GM12878 (cell line): ENCODE measurements around the gene NAT8L. TPM values are rescaled to one million over a fixed set of nuclear protein-coding genes. Genes with fewer than 3 reads are reported as not detected.

ENCODE experiments used
- ATAC-seq: fragments of 200-7000 bp; cut with Tn5 transposase; 3 replicates; pipeline ENCODE4 v1.9.1; 2020; ENCODE audit warnings: mild to moderate bottlenecking, moderate library complexity
- BruUV-seq: library from RNA; stranded (reverse); fragments of 400-500 nt; replicated peaks from 2 replicates; lab custom pipeline; 2021; lab: Mats Ljungman, UMichigan
- CTCF ChIA-PET: fragments of 300-600 bp; sonication (Branson Sonifier 250); formaldehyde crosslinking; extraction: SDS; loops from one replicate; lab custom pipeline; 2021; ENCODE audit warnings: inconsistent platforms; lab: Yijun Ruan, JAX
- POLR2A ChIA-PET: fragments of 350-600 bp; formaldehyde crosslinking; extraction: SDS; loops from one replicate; lab custom pipeline; 2021; ENCODE audit warnings: inconsistent platforms; lab: Charles Lee
- RAD21 ChIA-PET: fragments of 300-600 bp; sonication (Branson Sonifier 250); formaldehyde crosslinking; loops from one replicate; lab custom pipeline; 2023; ENCODE audit warnings: antibody characterized with exemption; ENCODE audit not compliant: unreplicated experiment; lab: Charles Lee
- SMC1A ChIA-PET: fragments of 300-600 bp; sonication (Branson Sonifier 250); formaldehyde crosslinking; loops from one replicate; lab custom pipeline; 2023; ENCODE audit not compliant: unreplicated experiment, uncharacterized antibody; lab: Charles Lee
- DNase-seq: peaks from one replicate; pipeline ENCODE4 v3.0.0-alpha.2; 2011; ENCODE audit warnings: low read depth, low spot score
- FAIRE-seq: peaks from 3 replicates; lab custom pipeline; 2011; peaks lifted over from hg19 to GRCh38; lab: Jason Lieb, UNC
- H2AFZ ChIP-seq: 2 replicates; pipeline ENCODE4 v1.6.0; 2011; ENCODE audit warnings: low read depth, low read length, control low read depth; ENCODE audit not compliant: control insufficient read depth
- H3K27ac ChIP-seq: 2 replicates; pipeline ENCODE4 v1.5.1; 2011; ENCODE audit warnings: control low read depth; ENCODE audit not compliant: control insufficient read depth, insufficient read depth
- H3K27me3 ChIP-seq, 2 experiments: replicated peaks in 1 of 2; 2 replicates each; pipeline versions ENCODE4 v1.6.0 to v1.6.1; 2011; ENCODE audit warnings: low read length in 1 of 2; ENCODE audit not compliant: control insufficient read depth in 2 of 2, insufficient read depth in 2 of 2
- H3K36me3 ChIP-seq, 2 experiments: 2 replicates each; pipeline ENCODE4 v1.5.1; 2011; ENCODE audit warnings: low read length in 1 of 2; ENCODE audit not compliant: control insufficient read depth in 2 of 2, insufficient read depth in 2 of 2
- H3K4me1 ChIP-seq: 2 replicates; pipeline ENCODE4 v1.6.1; 2011; ENCODE audit warnings: mild to moderate bottlenecking, low read length, moderate library complexity, mixed read lengths; ENCODE audit not compliant: control insufficient read depth, insufficient read depth
- H3K4me2 ChIP-seq: 2 replicates; pipeline ENCODE4 v1.6.0; 2011; ENCODE audit warnings: control low read depth; ENCODE audit not compliant: control insufficient read depth, insufficient read depth
- H3K4me3 ChIP-seq: fragments of 200-600 bp; sonication (generic); 2 replicates; pipeline ENCODE4 v1.5.1; 2016
- H3K79me2 ChIP-seq: 2 replicates; pipeline ENCODE4 v1.6.0; 2011; ENCODE audit warnings: low read length; ENCODE audit not compliant: control insufficient read depth, insufficient read depth
- H3K9ac ChIP-seq: 2 replicates; pipeline ENCODE4 v1.8.0; 2011; ENCODE audit warnings: low read length, control low read depth, mixed read lengths; ENCODE audit not compliant: control insufficient read depth, insufficient read depth
- H3K9me3 ChIP-seq: replicated peaks from 3 replicates; pipeline ENCODE4 v1.5.1; 2011; ENCODE audit warnings: mild to moderate bottlenecking, low read length; ENCODE audit not compliant: control insufficient read depth, insufficient read depth
- H4K20me1 ChIP-seq: 2 replicates; pipeline ENCODE4 v1.6.0; 2011; ENCODE audit not compliant: control insufficient read depth, insufficient read depth
- GABPA ChIP-seq: IDR thresholded peaks from 2 replicates; pipeline ENCODE4 v1.6.1; 2014; ENCODE audit warnings: antibody characterized with exemption, low read depth, mild to moderate bottlenecking, inconsistent platforms
- NR2C1 ChIP-seq: fragments of 450-650 bp; IDR thresholded peaks from 2 replicates; pipeline ENCODE4 v1.6.1; 2017; ENCODE audit warnings: antibody characterized with exemption, mild to moderate bottlenecking, moderate library complexity
- STAT1 ChIP-seq: fragments of 450-650 bp; conservative IDR thresholded peaks from 2 replicates; pipeline ENCODE4 v1.6.1; 2014; ENCODE audit warnings: antibody characterized with exemption, mild to moderate bottlenecking
- WGBS: methylation state at CpG from one replicate; pipeline ENCODE4 v1.1.6; 2016; ENCODE audit warnings: low lambda C conversion rate; ENCODE audit not compliant: insufficient replicate concordance, insufficient coverage; ENCODE audit errors: missing lambda C conversion rate; 5-methylcytosine and 5-hydroxymethylcytosine counted together
- in situ Hi-C: fragments of 300-500 bp; cut with MboI; formaldehyde crosslinking; loops from 9 replicates; pipeline ENCODE4 v1.14.3; 2018; ENCODE audit warnings: mixed read lengths
- intact Hi-C: fragments of 100-400 bp; cut with micrococcal nuclease; formaldehyde crosslinking; loops from one replicate; pipeline ENCODE4 v1.14.2; 2022; ENCODE audit not compliant: unreplicated experiment
- polyA plus RNA-seq, 11 experiments: library from polyadenylated mRNA; depleted of rRNA in 4 of 11; unstranded in 6 of 11; stranded (reverse) in 5 of 11; fragments of >200 nt; fragmentation: Nextera tagmentation in 4 of 11; fragmentation: Illumina TruSeq in 1 of 11; extraction: Ambion mirVana in 4 of 11; extraction: Trizol in 1 of 11; gene quantifications; 1 replicate in 1 of 11; 2 replicates in 10 of 11; pipeline versions ENCODE4 v1.2.1 to v1.2.3, GENCODE V29; 2011 to 2016; ENCODE audit warnings: inconsistent platforms in 2 of 11, missing spikeins in 2 of 11, low read depth in 1 of 11
- total RNA-seq, 4 experiments: library from RNA; depleted of rRNA in 3 of 4; stranded (reverse); fragments of >200 nt in 3 of 4; fragmentation: Illumina TruSeq in 1 of 4; extraction: Trizol in 1 of 4; gene quantifications; 2 replicates each; pipeline versions ENCODE4 v1.2.1 to v1.2.3, GENCODE V29; 2013 to 2021
- TF ChIP-seq, protein P1 (sequence below): fragments of 450-650 bp; IDR thresholded peaks from 2 replicates; pipeline ENCODE4 v1.6.1; 2017; ENCODE audit warnings: mild to moderate bottlenecking, moderate library complexity
- TF ChIP-seq, protein P2 (sequence below): fragments of 150-350 bp; IDR thresholded peaks from 2 replicates; pipeline ENCODE4 v1.6.1; 2014; ENCODE audit warnings: mild to moderate bottlenecking, low read depth, low read length
- TF ChIP-seq, protein P3 (sequence below): fragments of 450-650 bp; IDR thresholded peaks from 2 replicates; pipeline ENCODE4 v1.6.1; 2017; ENCODE audit warnings: antibody characterized with exemption, mild to moderate bottlenecking, moderate library complexity

Gene NAT8L
- total and polyA plus RNA-seq, 10 of the 15 experiments (the other 5 are each of a cell fraction or from before 2014, with no cell fraction given), result 0.01 to 0.31 (median 0.11) TPM; not detected in 5

DNA sequence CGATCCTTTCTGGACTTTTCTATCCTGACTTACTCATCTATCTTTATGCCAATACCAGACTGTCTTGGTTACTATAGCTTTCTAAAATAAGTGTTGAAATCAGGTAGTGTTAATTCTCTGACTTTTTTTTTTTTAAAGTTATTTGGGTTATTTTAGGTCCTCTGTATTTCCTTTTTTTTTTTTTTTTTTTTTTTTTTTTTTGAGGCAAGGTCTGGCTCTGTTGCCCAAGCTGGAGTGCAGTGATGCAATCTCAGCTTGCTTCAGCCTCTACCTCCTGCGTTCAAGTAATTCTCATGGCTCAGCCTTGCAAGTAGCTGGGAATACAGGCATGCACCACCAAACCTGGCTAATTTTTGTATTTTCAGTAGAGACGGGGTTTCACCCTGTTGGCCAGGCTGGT lies 47.5 kb upstream of the NAT8L start:
- POLR2A ChIA-PET, result interaction anchor here (0.6 kb wide), 1 partner anchor 11 kb away, joined by 3 read pairs; no protein-coding TSS in a partner anchor
- FAIRE-seq, result no peak

DNA sequence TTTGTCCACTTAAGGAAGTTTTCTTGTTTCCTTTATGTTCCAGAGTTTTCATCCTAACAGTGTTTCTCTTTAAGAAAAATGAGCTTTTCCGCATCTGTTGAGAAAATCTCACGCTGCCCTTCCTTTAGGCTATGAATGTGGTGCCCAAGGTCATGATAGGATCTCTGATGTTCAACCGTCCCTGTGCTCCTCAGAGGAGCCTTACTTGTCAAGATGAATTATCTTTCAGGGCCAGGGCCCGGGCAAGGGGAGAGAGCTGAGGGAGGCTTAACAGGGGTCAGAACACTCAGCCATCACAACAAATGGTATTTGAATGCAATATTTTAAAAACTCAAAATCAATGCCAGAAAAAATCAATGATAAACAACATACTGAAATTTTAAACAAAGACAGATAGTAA lies 44.1 kb upstream of the NAT8L start:
- H3K9ac ChIP-seq, result no peak overlapping the region
- POLR2A ChIA-PET, result no interaction called here
- no peak for ATAC-seq
- H3K4me3 ChIP-seq, result no peak overlapping the region
- H3K79me2 ChIP-seq, result no peaks in the 10 kb centered on the region
- in situ Hi-C loops, result no loop called here
- H3K4me1 ChIP-seq, result peaks cover 3% of the 10 kb centered on the region
- RAD21 ChIA-PET, result no interaction called here
- CTCF ChIA-PET, result interaction anchor here (0.8 kb wide), 1 partner anchor 172 kb away, joined by 3 read pairs; no protein-coding TSS in a partner anchor
- no peak for FAIRE-seq
- intact Hi-C loops, result no loop called here
- H2AFZ ChIP-seq, result no peak overlapping the region
- H3K27ac ChIP-seq, result no peak overlapping the region
- H3K4me2 ChIP-seq, result no peak overlapping the region
- DNase-seq, result no peak
- no TSS peak for BruUV-seq
- H3K9me3 ChIP-seq, result no peaks in the 10 kb centered on the region
- peaks cover 0 to 3% of the 10 kb centered on the region in 2 experiments; a peak in 1 of 4 replicates for H3K27me3 ChIP-seq
- no peaks in the 10 kb centered on the region for H4K20me1 ChIP-seq
- SMC1A ChIA-PET, result no interaction called here
- no peaks in the 10 kb centered on the region for H3K36me3 ChIP-seq
- 66% methylated on average over 4 of the region's 4 CpGs for WGBS
- TF ChIP-seq, protein P1, sequence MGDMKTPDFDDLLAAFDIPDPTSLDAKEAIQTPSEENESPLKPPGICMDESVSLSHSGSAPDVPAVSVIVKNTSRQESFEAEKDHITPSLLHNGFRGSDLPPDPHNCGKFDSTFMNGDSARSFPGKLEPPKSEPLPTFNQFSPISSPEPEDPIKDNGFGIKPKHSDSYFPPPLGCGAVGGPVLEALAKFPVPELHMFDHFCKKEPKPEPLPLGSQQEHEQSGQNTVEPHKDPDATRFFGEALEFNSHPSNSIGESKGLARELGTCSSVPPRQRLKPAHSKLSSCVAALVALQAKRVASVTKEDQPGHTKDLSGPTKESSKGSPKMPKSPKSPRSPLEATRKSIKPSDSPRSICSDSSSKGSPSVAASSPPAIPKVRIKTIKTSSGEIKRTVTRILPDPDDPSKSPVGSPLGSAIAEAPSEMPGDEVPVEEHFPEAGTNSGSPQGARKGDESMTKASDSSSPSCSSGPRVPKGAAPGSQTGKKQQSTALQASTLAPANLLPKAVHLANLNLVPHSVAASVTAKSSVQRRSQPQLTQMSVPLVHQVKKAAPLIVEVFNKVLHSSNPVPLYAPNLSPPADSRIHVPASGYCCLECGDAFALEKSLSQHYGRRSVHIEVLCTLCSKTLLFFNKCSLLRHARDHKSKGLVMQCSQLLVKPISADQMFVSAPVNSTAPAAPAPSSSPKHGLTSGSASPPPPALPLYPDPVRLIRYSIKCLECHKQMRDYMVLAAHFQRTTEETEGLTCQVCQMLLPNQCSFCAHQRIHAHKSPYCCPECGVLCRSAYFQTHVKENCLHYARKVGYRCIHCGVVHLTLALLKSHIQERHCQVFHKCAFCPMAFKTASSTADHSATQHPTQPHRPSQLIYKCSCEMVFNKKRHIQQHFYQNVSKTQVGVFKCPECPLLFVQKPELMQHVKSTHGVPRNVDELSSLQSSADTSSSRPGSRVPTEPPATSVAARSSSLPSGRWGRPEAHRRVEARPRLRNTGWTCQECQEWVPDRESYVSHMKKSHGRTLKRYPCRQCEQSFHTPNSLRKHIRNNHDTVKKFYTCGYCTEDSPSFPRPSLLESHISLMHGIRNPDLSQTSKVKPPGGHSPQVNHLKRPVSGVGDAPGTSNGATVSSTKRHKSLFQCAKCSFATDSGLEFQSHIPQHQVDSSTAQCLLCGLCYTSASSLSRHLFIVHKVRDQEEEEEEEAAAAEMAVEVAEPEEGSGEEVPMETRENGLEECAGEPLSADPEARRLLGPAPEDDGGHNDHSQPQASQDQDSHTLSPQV, result no peak
- TF ChIP-seq NR2C1, result no peak
- TF ChIP-seq, protein P2, sequence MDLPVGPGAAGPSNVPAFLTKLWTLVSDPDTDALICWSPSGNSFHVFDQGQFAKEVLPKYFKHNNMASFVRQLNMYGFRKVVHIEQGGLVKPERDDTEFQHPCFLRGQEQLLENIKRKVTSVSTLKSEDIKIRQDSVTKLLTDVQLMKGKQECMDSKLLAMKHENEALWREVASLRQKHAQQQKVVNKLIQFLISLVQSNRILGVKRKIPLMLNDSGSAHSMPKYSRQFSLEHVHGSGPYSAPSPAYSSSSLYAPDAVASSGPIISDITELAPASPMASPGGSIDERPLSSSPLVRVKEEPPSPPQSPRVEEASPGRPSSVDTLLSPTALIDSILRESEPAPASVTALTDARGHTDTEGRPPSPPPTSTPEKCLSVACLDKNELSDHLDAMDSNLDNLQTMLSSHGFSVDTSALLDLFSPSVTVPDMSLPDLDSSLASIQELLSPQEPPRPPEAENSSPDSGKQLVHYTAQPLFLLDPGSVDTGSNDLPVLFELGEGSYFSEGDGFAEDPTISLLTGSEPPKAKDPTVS, result no peak
- TF ChIP-seq, protein P3, sequence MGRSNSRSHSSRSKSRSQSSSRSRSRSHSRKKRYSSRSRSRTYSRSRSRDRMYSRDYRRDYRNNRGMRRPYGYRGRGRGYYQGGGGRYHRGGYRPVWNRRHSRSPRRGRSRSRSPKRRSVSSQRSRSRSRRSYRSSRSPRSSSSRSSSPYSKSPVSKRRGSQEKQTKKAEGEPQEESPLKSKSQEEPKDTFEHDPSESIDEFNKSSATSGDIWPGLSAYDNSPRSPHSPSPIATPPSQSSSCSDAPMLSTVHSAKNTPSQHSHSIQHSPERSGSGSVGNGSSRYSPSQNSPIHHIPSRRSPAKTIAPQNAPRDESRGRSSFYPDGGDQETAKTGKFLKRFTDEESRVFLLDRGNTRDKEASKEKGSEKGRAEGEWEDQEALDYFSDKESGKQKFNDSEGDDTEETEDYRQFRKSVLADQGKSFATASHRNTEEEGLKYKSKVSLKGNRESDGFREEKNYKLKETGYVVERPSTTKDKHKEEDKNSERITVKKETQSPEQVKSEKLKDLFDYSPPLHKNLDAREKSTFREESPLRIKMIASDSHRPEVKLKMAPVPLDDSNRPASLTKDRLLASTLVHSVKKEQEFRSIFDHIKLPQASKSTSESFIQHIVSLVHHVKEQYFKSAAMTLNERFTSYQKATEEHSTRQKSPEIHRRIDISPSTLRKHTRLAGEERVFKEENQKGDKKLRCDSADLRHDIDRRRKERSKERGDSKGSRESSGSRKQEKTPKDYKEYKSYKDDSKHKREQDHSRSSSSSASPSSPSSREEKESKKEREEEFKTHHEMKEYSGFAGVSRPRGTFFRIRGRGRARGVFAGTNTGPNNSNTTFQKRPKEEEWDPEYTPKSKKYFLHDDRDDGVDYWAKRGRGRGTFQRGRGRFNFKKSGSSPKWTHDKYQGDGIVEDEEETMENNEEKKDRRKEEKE, result no peak

More for the DNA sequence above, 47.5 kb upstream of the NAT8L start:
- no TSS peak for BruUV-seq
- DNase-seq (no peak), ATAC-seq (no peak)
- Histone ChIP-seq H3K4me1 (peaks cover 5% of the 10 kb centered on the region), H3K4me2 (no peak overlapping the region), H3K27ac (no peak overlapping the region), H4K20me1 (no peaks in the 10 kb centered on the region), H3K27me3 (no peaks in the 10 kb centered on the region), H3K4me3 (no peak overlapping the region), H3K36me3 (no peaks in the 10 kb centered on the region; a peak in 1 of 4 replicates), H3K79me2 (peaks cover 22% of the 10 kb centered on the region), H3K9ac (no peak overlapping the region), H2AFZ (no peak overlapping the region), H3K9me3 (no peaks in the 10 kb centered on the region)
- RAD21 ChIA-PET, result no interaction called here
- intact Hi-C loops (no loop called here), in situ Hi-C loops (no loop called here)
- 32% methylated on average over 3 of the region's 3 CpGs for WGBS
- SMC1A ChIA-PET, result interaction anchor here (0.6 kb wide), 2 partner anchors 212 to 227 kb away, joined by 3 to 5 read pairs; no protein-coding TSS in a partner anchor
- CTCF ChIA-PET, result no interaction called here
- TF ChIP-seq GABPA (no peak), STAT1 (no peak)
